Measurements from ENCODE around the gene RCL1.
"Not testable (repeated sequence)": the region's sequence is repeated elsewhere in the genome, so short reads cannot be mapped to it uniquely, and the experiment has no call there.

RCL1 gene

DNA sequence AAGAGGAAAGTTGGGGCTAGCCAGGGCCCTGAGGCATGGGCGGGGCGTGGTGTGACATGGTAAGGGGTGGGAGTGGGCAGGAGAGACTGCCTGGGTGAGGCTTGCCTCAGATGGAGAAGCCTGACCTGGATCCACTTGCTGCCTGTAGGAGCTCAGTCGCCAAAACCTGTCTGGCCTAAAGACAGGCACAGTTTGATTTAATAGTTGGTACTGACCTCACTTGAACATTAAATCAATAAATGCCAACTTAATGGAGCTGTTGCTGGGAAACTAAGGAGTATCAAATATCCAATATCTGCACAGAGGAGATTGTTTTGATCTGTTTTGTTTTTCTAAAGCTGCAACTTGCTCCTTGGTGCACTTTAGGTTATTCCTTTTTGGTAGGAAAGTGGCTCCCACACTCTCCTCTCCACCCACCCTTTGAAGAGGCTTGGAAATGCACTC is 86.4 kb downstream of the RCL1 start:
- no peak for TF ChIP-seq GATA1 (IDR thresholded peaks at IDR 0.05; ENCODE audit: low read depth, low read length)
- TF ChIP-seq POLR2A (IDR thresholded peaks at IDR 0.05; ENCODE audit: low read length) = no peak
- DNase-seq = no peak

DNA sequence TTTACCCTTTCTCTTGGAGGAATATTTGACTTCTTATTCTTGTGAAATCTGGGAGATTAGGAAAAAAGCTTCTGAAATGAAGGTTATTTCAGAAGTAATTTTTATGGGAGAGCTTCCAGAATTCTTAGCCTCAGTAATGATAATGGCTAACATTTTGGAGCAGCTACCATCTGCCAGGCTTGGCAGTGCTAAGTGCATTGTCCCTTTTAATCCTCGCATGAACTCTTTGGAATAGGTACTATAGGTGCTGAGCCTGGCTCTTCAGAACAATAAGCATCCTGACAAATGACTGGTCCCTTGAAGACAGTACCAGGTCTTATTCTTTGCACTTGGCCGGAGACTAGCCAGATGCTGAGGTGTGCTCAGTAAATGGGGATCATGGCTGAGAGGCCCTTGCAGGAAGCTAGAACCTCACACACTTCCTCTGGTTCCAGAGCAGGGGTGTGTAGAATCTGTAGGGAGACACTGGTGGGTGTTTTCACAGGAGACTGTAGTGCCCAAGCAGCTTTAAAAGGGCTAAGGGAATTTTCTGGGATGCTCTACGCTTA is 90.7 kb downstream of the RCL1 start:
- no peak for TF ChIP-seq GATA1 (IDR thresholded peaks at IDR 0.05; ENCODE audit: low read depth, low read length)
- TF ChIP-seq POLR2A (IDR thresholded peaks at IDR 0.05; ENCODE audit: low read length) = no peak
- DNase-seq = no peak

DNA sequence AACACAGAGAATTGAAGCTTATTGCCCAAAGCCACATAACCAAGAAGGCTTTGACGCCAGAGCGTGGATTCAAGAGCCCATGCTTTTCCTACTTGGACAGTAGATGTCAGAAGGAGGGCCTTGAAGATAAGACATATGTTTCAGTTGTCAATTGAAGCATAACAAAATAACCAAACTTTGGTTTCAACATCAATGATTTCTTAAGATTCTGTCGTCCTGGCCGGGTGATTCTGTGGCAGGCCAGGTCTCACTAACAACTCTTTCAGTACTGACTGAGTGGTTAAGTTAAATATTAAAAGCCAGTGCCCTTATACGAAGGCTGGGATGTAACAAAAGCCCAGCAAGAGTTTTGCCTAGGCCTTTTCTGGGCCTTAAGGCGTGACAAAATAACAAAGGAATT is 94.0 kb downstream of the RCL1 start:
- TF ChIP-seq POLR2A (IDR thresholded peaks at IDR 0.05; ENCODE audit: low read length) (no peak), GATA1 (IDR thresholded peaks at IDR 0.05; ENCODE audit: low read depth, low read length) (no peak)
- no peak for DNase-seq

DNA sequence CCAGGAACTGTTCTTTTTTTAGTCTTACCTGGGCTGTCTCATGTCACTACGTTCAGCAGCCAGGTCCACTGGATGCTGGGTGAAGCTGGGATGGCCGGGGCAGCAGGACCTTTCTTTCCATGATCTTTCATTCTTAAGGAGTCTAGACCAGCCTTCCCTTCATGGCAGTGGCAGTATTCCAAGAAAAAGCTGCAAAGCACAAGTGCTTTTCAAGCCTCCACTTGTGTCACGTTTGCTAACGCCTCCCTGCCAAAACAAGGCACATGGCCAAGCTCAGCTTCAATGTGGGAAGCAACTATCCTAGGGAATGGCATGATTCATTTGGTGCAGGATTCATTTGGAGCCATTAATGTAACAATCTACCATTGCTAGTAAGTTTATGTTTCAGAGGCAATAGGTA is 94.8 kb downstream of the RCL1 start:
- no peak for DNase-seq
- TF ChIP-seq GATA1 (IDR thresholded peaks at IDR 0.05; ENCODE audit: low read depth, low read length) (no peak), POLR2A (IDR thresholded peaks at IDR 0.05; ENCODE audit: low read length) (no peak)

DNA sequence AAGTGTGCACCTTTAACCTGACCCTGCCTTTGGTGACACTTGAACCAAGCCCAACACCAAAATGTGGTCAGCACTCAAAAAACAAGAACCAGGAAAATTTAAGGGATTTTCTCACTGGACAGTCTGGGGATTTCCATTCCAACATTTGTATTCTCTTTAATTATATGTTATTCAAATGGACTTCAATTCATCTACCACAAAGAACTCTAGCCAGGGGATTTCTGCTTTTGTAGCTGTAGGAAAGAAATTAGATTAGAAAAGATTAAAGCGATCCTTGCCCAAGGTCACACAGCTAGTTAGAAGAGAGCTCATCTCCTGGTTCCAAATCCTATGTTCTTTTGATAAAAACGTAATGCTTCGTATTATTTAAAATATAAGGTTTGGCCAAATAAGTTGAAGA is 97.5 kb downstream of the RCL1 start:
- no peak for DNase-seq
- TF ChIP-seq GATA1 (IDR thresholded peaks at IDR 0.05; ENCODE audit: low read depth, low read length) = no peak
- no peak for TF ChIP-seq POLR2A (IDR thresholded peaks at IDR 0.05; ENCODE audit: low read length)

DNA sequence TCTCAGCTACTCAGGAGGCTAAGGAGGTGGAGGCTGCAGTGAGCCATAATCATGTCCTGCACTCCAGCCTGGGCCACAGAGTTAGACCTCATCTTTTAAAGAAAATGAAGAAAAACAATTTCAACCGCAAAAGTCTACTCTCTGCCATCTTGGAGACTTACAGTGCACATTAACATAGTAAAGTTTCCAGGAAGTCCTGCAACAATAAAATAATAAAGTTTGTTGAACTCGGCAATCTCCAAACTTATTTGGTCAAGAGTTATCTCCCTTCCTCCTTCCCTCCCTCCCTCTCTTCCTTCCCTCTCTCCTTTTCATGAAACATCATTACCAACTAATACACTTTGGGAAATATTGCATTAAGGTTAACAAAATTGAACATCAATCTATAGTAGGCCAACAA is 98.2 kb downstream of the RCL1 start:
- TF ChIP-seq POLR2A (IDR thresholded peaks at IDR 0.05; ENCODE audit: low read length) = no peak
- TF ChIP-seq GATA1 (IDR thresholded peaks at IDR 0.05; ENCODE audit: low read depth, low read length) = no peak
- DNase-seq = no peak

DNA sequence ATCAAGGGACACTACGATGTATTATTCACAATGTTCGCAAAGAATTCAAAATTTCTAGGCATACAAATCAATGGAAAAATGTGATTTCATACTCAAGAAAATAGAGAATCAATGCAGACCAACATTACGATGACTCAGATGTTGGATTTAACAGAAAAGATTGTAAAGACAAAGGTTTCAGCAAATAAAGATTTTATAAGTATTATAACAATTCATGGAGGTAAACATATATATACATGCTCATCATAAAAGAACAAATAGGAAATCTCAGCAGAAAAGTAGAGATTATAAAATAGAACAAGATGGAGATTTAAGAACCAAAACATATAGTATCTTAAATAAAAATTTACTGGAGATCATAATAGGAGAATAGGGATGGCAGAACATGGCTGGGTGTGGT is 98.9 kb downstream of the RCL1 start:
- no peak for DNase-seq
- TF ChIP-seq GATA1 (IDR thresholded peaks at IDR 0.05; ENCODE audit: low read depth, low read length) (no peak), POLR2A (IDR thresholded peaks at IDR 0.05; ENCODE audit: low read length) (no peak)

DNA sequence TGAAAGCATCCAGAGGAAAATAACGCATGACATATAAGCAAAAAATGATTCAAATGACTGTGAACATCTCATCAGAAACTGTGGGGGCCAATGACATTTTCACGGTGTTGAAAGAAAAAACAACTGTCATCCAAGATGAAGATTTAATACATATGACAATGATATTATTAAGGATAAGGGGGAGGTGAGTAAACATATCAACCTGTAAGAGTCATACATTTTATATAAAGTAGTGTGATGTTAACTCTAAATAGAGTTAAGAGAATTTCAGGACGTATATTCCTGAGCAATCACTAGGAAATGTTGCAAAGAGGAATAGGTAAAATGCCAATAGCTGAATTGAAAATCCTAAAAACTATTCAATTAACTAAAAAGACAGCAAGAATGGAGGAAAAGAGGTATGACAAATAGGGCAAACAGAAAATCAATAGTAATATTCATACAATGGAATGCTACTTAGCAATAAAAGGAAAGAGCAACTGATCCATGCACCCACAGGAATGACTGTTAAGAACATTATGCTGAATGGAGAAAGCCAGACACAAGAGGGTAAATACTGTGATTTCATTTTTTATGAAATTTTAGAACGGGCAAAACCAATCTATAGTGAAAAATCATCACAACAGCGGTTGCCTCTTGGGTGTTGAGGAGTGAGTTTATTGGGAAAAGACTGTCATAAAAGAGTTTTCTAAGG is 99.9 kb downstream of the RCL1 start:
- TF ChIP-seq POLR2A (IDR thresholded peaks at IDR 0.05; ENCODE audit: low read length) (no peak), GATA1 (IDR thresholded peaks at IDR 0.05; ENCODE audit: low read depth, low read length) (no peak)
- DNase-seq = no peak

DNA sequence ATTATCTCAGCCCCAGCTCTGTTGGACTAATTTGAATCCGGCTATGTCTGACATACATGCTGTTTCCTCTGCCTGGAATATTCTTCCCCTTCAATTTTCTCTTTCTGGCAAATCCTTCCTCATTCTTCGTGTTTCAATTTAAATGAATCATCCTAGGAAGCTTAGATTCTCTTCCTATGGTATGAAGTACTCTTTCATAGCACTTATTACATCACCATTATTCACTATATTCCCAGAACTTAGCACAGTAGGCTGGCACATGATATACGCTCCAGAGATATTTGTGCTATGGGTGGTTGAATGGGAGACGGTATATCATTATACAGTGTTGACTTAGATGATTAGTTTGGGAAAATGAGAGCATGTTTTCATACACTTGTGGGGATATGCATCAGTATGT is 101.3 kb downstream of the RCL1 start:
- DNase-seq = no peak
- TF ChIP-seq POLR2A (IDR thresholded peaks at IDR 0.05; ENCODE audit: low read length) (no peak), GATA1 (IDR thresholded peaks at IDR 0.05; ENCODE audit: low read depth, low read length) (no peak)

DNA sequence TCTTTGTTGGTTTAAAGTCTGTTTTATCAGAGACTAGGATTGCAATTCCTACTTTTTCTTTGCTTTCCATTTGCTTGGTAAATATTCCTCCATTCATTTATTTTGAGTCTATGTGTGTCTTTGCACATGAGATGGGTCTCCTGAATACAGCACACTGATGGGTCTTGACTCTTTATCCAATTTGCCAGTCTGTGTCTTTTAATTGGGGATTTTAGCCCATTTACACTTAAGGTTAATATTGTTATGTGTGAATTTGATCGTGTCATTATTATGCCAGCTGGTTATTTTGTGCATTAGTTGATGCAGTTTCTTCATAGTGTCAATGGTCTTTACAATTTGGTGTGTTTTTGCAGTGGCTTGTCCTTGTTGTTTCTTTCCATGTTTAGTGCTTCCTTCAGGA is 107.1 kb downstream of the RCL1 start:
- DNase-seq = not testable (repeated sequence)

DNA sequence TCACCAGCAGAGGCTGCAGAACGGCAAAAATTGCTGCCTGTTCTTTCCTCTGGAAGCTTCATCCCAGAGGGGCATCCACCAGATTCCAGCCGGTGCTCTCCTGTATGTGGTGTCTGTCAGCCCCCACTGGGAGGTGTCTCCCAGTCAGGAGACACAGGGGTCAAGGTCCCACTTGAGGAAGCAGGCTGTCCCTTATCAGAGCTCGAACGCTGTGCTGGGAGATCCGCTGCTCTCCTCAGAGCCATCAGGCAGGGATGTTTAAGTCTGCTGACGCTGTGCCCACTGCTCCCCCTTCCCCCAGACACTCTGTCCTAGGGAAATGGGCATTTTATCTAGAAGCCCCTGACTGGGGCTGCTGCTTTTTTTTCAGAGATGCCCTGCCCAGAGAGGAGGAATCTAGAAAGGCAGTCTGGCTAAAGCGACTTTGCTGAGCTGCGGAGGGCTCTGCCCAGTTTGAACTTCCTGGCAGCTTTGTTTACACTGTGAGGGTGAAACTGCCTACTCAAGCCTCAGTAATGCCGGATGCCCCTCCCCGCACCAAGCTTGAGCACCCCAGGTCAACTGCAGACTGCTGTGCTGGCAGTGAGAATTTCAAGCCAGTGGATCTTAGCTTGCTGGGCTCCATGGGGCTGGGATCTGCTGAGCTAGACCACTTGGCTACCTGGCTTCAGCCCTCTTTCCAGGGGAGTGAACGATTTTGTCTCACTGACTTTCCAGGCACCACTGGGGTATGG is 108.8 kb downstream of the RCL1 start:
- DNase-seq = peak; percentile 47 to 48

DNA sequence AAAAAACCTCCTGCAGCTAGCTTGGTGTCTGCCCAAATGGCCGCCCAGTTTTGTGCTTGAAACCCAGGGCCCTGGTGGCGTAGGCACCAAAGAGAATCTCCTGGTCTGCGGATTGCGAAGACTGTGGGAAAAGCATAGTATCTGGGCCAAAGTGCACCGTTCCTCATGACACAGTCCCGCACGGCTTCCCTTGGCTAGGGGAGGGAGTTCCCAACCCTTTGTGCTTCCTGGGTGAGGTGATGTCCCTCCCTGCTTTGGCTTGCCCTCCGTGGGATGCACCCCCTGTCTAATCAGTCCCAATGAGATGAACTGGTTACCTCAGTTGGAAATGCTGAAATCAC is 109.4 kb downstream of the RCL1 start:
- TF ChIP-seq GATA1 (IDR thresholded peaks at IDR 0.05; ENCODE audit: low read depth, low read length) = no peak
- TF ChIP-seq POLR2A (IDR thresholded peaks at IDR 0.05; ENCODE audit: low read length) = no peak

DNA sequence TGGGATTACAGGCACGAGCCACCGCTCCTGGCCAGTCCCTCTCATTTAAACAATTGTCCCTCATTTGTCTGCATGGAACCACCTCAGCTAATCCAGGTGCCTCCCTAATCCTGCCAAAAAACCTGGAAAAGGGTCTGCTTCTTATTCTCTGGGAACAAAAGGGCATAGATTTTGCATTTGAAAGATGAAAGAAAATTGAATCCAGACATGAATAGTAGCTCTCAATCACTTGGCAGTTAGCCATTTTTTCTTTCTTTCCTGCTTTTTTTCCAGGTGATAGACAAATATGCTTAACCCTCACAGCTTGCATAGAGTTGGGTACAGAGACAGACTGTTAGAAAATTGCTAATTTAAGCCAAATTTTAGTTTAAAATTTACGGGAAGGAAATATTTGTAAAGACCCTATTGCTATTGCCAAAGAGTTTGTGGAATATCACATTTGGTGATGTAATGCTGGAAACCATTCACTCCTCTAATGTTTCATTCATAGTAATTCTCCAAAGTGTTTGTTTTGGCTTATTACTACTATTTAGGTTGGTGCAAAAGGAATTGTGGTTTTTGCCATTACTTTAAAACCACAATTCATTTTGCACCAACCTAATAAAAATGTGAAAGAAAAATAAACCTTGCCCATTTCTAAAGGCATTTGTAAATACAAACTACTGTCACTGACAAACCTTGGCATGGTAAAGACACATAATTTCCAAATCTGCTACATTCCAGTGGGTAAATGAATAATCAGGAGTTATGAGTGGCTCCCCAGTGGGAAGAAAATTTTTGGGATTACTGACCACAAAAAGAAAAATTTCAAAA is 111.8 kb downstream of the RCL1 start:
- no peak for TF ChIP-seq POLR2A (IDR thresholded peaks at IDR 0.05; ENCODE audit: low read length)
- no peak for TF ChIP-seq GATA1 (IDR thresholded peaks at IDR 0.05; ENCODE audit: low read depth, low read length)
- no peak for DNase-seq

More for the DNA sequence above, 109.4 kb downstream of the RCL1 start:
- no peak for DNase-seq

DNA sequence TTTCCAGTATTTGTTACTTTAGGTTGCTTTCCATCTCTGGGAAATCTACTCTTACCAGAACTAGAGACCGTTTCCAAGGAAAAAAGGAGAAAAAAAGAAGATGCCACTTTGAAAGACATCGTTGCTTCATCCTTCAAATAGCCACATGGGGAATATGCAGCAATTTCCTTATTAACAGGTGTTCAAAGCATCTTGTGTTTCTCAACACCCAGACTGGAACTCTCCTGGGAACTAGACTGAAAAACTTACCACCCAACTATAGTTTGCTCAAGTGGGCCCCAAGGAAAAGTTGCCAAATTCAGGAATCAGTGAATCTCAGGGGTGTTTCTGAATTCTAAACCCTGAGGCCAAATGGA is 112.4 kb downstream of the RCL1 start:
- TF ChIP-seq POLR2A (IDR thresholded peaks at IDR 0.05; ENCODE audit: low read length) = no peak
- TF ChIP-seq GATA1 (IDR thresholded peaks at IDR 0.05; ENCODE audit: low read depth, low read length) = no peak
- no peak for DNase-seq

Data from erythroblast (primary cell).